A549 (cell line): Measurements from ENCODE around the gene CLCN7. TPM values are rescaled to one million over a fixed set of nuclear protein-coding genes. Genes with fewer than 3 reads are reported as not detected.

Experiments
- ATAC-seq, 2 experiments: fragments of 200-7000 bp in 1 of 2; fragments of >200 bp in 1 of 2; cut with Nextera tagmentation in 1 of 2; cut with Tn5 transposase in 1 of 2; 3 replicates each; pipeline versions ENCODE4 v1.8.0 to v1.9.1; 2018 to 2020; ENCODE audit warnings: mild to moderate bottlenecking in 1 of 2, moderate library complexity in 1 of 2
- CTCF ChIA-PET: fragments of 300-600 bp; sonication (Branson Sonifier 250); formaldehyde crosslinking; extraction: SDS; loops from one replicate; lab custom pipeline; 2021; ENCODE audit warnings: antibody characterized with exemption, inconsistent platforms; lab: Yijun Ruan, JAX
- POLR2A ChIA-PET: fragments of 350-600 bp; formaldehyde crosslinking; extraction: SDS; loops from one replicate; lab custom pipeline; 2021; ENCODE audit warnings: antibody characterized with exemption, inconsistent platforms; lab: Yijun Ruan, JAX
- DNase-seq, 2 experiments: peaks; one replicate each; pipeline versions ENCODE4 v3.0.0 to v3.0.0-alpha.2; 2011 to 2016; ENCODE audit warnings: low read depth in 1 of 2, low spot score in 1 of 2
- FAIRE-seq: peaks from 2 replicates; lab custom pipeline; 2011; peaks lifted over from hg19 to GRCh38; lab: Jason Lieb, UNC
- H3K27ac ChIP-seq, 2 experiments: fragments of >200 bp; sonication (Bioruptor Twin); formaldehyde crosslinking; 3 replicates each; pipeline ENCODE4 v1.5.1; 2016 to 2017
- H3K4me1 ChIP-seq: fragments of >200 bp; sonication (Bioruptor Twin); formaldehyde crosslinking; 3 replicates; pipeline ENCODE4 v1.6.1; 2016
- H3K4me2 ChIP-seq: fragments of >200 bp; sonication (Bioruptor Twin); formaldehyde crosslinking; 3 replicates; pipeline ENCODE4 v1.6.1; 2016
- H3K4me3 ChIP-seq: fragments of >200 bp; sonication (Bioruptor Twin); formaldehyde crosslinking; 3 replicates; pipeline ENCODE4 v1.5.1; 2016
- H3K9me3 ChIP-seq: fragments of >200 bp; sonication (Bioruptor Twin); formaldehyde crosslinking; 3 replicates; pipeline ENCODE4 v1.6.1; 2016
- CHD4 ChIP-seq: fragments of 200-600 bp; sonication (generic); IDR thresholded peaks from 2 replicates; pipeline ENCODE4 v1.6.1; 2016; ENCODE audit warnings: antibody characterized with exemption, mild to moderate bottlenecking, borderline replicate concordance
- EHF ChIP-seq: fragments of 250-450 bp; sonication (Bioruptor Pico); IDR thresholded peaks from 2 replicates; pipeline ENCODE4 v1.5.0; 2020; ENCODE audit warnings: mild to moderate bottlenecking
- ELK1 ChIP-seq: fragments of 150-350 bp; IDR thresholded peaks from 2 replicates; pipeline ENCODE4 v1.6.1; 2014; ENCODE audit warnings: low read depth, mild to moderate bottlenecking, low read length
- GATA3 ChIP-seq: IDR thresholded peaks from 2 replicates; pipeline ENCODE4 v1.6.1; 2012; ENCODE audit warnings: borderline replicate concordance
- HDAC2 ChIP-seq: fragments of 200-600 bp; sonication (generic); IDR thresholded peaks from 2 replicates; pipeline ENCODE4 v1.6.1; 2016
- MAX ChIP-seq: IDR thresholded peaks from 2 replicates; pipeline ENCODE4 v1.6.1; 2012
- NFE2L2 ChIP-seq: fragments of 150-350 bp; conservative IDR thresholded peaks from 2 replicates; pipeline ENCODE4 v1.6.1; 2014; ENCODE audit warnings: low read length
- NR3C1 ChIP-seq: fragments of >200 bp; sonication (Bioruptor Twin); formaldehyde crosslinking; IDR thresholded peaks from 3 replicates; pipeline ENCODE4 v1.6.1; 2017
- POLR2A ChIP-seq: IDR thresholded peaks from 2 replicates; pipeline ENCODE4 v1.6.1; 2012; ENCODE audit warnings: mild to moderate bottlenecking, low read length
- RAD21 ChIP-seq, 2 experiments: fragments of >200 bp in 1 of 2; sonication (Bioruptor Twin) in 1 of 2; formaldehyde crosslinking in 1 of 2; IDR thresholded peaks in 1 of 2; conservative IDR thresholded peaks in 1 of 2; 2 replicates in 1 of 2; 3 replicates in 1 of 2; pipeline ENCODE4 v1.6.1; 2012 to 2018; ENCODE audit warnings: inconsistent platforms in 1 of 2
- RCOR1 ChIP-seq: fragments of 150-350 bp; IDR thresholded peaks from 2 replicates; pipeline ENCODE4 v1.6.1; 2014; ENCODE audit warnings: antibody characterized with exemption, low read length, low read depth
- ZC3H11A ChIP-seq: fragments of 450-650 bp; IDR thresholded peaks from 2 replicates; pipeline ENCODE4 v1.6.1; 2014; ENCODE audit warnings: antibody characterized with exemption, mild to moderate bottlenecking
- ZFP36 ChIP-seq: fragments of 450-650 bp; IDR thresholded peaks from 2 replicates; pipeline ENCODE4 v1.6.1; 2014; ENCODE audit warnings: borderline replicate concordance; ENCODE audit not compliant: partially characterized antibody
- ZNF302 ChIP-seq: fragments of 250-450 bp; sonication (Bioruptor Pico); IDR thresholded peaks from 2 replicates; pipeline ENCODE4 v1.9.0; 2021; ENCODE audit warnings: inconsistent platforms, mild to moderate bottlenecking, moderate library complexity
- WGBS: methylation state at CpG from one replicate; pipeline ENCODE4 v1.1.6; 2017; ENCODE audit errors: missing lambda C conversion rate; 5-methylcytosine and 5-hydroxymethylcytosine counted together
- polyA plus RNA-seq, 4 experiments: library from polyadenylated mRNA; depleted of rRNA in 3 of 4; stranded (reverse); fragments of >200 nt; fragmentation: RNase III in 1 of 4; extraction: RNeasy Plus Mini Kit Qiagen cat#74134 plus additional on column Dnase treatment in 1 of 4; gene quantifications; 2 replicates in 3 of 4; 3 replicates in 1 of 4; pipeline ENCODE4 v1.2.3, GENCODE V29; 2011 to 2017
- TF ChIP-seq, protein P1 (sequence below): fragments of >200 bp; sonication (Bioruptor Twin); formaldehyde crosslinking; IDR thresholded peaks from 3 replicates; pipeline ENCODE4 v1.6.1; 2016

CLCN7 gene
- polyA plus RNA-seq, 2 of the 4 experiments (the other 2 are of a cell fraction): 17.2 to 69.7 TPM

DNA sequence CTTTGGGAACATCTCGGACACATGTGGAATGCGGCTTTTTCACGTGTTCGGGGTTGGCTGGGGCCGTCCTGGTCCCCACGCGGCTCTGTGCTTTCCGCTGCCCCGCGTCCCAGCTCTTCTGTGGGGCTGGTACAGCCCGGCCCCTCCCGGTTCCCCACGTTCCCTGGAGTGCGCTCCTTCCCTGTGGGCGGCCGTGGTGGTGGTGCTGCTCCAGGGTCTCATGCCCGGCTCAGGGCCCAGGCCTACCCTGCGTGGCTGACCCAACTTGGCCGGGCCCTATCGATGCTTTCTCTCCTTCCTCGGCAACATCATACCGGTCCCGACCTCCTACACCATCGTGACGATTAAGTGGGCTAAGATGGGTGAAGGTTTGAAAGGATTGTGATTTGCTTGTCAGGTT is 21.6 kb upstream of the CLCN7 start (continued):
- TF ChIP-seq ZFP36: no peak
- no peak for TF ChIP-seq ZNF302 (CRISPR knock-in tag)
- TF ChIP-seq RCOR1: no peak

- Histone ChIP-seq H3K4me1 (peaks cover 15% of the 10 kb centered on the region), H3K4me2 (no peak overlapping the region), H3K27ac (no peak overlapping the region), H3K4me3 (no peak overlapping the region), H3K9me3 (no peaks in the 10 kb centered on the region)
- ATAC-seq (no peak), FAIRE-seq (no peak), DNase-seq (no peak)
- CTCF ChIA-PET: interaction anchor here (1.5 kb wide), 1 partner anchor 269 kb away, joined by 3 read pairs; no protein-coding TSS in a partner anchor
- POLR2A ChIA-PET: no interaction called here
- WGBS: 95% methylated on average over 4 of the region's 25 CpGs
- no peak for TF ChIP-seq GATA3
- TF ChIP-seq ZC3H11A: no peak
- TF ChIP-seq, protein P1, sequence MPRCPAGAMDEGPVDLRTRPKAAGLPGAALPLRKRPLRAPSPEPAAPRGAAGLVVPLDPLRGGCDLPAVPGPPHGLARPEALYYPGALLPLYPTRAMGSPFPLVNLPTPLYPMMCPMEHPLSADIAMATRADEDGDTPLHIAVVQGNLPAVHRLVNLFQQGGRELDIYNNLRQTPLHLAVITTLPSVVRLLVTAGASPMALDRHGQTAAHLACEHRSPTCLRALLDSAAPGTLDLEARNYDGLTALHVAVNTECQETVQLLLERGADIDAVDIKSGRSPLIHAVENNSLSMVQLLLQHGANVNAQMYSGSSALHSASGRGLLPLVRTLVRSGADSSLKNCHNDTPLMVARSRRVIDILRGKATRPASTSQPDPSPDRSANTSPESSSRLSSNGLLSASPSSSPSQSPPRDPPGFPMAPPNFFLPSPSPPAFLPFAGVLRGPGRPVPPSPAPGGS: no peak
These were observed 21.0 kb upstream of the CLCN7 start for GRCh38 chr16:1495889-1496262.

DNA sequence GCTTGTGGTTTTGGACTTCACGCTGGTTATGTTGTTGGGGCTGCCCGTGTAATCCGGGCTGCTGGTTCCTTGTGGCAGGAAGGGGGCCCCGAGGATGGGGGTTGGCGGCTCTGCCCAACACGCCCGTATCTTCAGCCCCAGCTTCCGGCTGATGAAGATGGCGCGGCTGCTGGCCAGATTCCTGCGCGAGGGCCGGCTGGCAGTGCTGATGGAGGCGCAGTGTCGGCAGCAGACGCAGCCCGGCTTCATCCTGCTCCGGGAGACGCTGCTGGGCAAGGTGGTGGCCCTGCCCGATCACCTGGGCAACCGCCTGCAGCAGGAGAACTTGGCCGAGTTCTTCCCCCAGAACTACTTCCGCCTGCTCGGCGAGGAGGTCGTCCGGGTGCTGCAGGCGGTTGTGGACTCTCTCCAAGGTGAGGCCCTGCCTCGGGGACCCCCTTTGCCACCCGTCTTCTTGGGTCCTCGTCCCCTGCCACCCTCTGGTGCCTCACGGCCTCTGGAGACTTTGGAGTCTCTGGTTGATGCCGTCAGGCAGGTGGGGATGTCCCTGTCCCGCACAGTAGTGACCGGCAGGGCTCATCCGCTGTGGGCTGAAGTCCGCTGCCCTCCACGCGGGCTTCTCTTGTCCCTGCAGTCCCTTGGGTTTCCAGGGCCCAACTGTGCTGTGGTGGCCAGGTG is 20.5 kb upstream of the CLCN7 start:
- H3K4me1 ChIP-seq: peaks cover 15% of the 10 kb centered on the region
- ChIA-PET CTCF (interaction anchor here (1.4 to 1.5 kb wide), 2 partner anchors 9 to 269 kb away, joined by 3 read pairs; no protein-coding TSS in a partner anchor), POLR2A (no interaction called here)
- WGBS: 97% methylated on average over 28 of the region's 39 CpGs
- ATAC-seq (no peak), FAIRE-seq (no peak)
- H3K9me3 ChIP-seq: no peaks in the 10 kb centered on the region
- H3K27ac ChIP-seq: no peak overlapping the region
- H3K4me2 ChIP-seq: no peak overlapping the region
- H3K4me3 ChIP-seq: no peak overlapping the region
- no peak for TF ChIP-seq MAX
- TF ChIP-seq NR3C1: no peak
- no peak for TF ChIP-seq ELK1
- no peak for TF ChIP-seq RAD21 (conservative IDR thresholded peaks at IDR 0.05 in 1 of 2, IDR thresholded peaks at IDR 0.05 in 1 of 2)
- TF ChIP-seq, all 56 proteins: peak for 0
- DNase-seq: no peak

- CTCF ChIA-PET: interaction anchor here (1.1 to 1.5 kb wide), 3 partner anchors 9 to 270 kb away, joined by 3 read pairs; no protein-coding TSS in a partner anchor
- peak overlapping the region; percentile 91 for H3K4me2 ChIP-seq
- no peak overlapping the region; a peak in 1 of 6 replicates for H3K27ac ChIP-seq
- H3K9me3 ChIP-seq: no peaks in the 10 kb centered on the region
- no peak for FAIRE-seq
- DNase-seq: no peak
- 95% methylated on average over 10 of the region's 13 CpGs for WGBS
- no peak for ATAC-seq
- H3K4me3 ChIP-seq: peak overlapping the region; percentile 84; the same call in 1 of the 3 replicates
- peaks cover 15% of the 10 kb centered on the region for H3K4me1 ChIP-seq
- POLR2A ChIA-PET: interaction anchor here (1.0 kb wide), 1 partner anchor 211 kb away, joined by 3 read pairs; the partner anchor contains the start of gene MAPK8IP3
- TF ChIP-seq CHD4 (no peak), HDAC2 (no peak), EHF (CRISPR knock-in tag) (no peak), NFE2L2 (no peak), NR3C1 (no peak), POLR2A (no peak)
- TF ChIP-seq, protein P1: no peak
These were observed 19.9 kb upstream of the CLCN7 start for GRCh38 chr16:1494711-1495110.
